Fibroblast of peridontal ligament (primary cell): ENCODE data around the gene ZBTB7A.
A peak's percentile ranks its signal among the peaks of the same experiment; 100 is the strongest.
"Not testable (repeated sequence)": the region's sequence is repeated elsewhere in the genome, so short reads cannot be mapped to it uniquely, and the experiment has no call there.

Experiments
- DNase-seq: peaks from one replicate; pipeline ENCODE4 v3.0.0-alpha.2; 2010; ENCODE audit errors: extremely low read depth

Gene ZBTB7A

GRCh38 chr19:4016486-4016885 lies 50.2 kb downstream of the ZBTB7A start:
- DNase-seq: no peak

GRCh38 chr19:4015705-4016402 lies 50.8 kb downstream of the ZBTB7A start:
- DNase-seq: no peak

- no peak for DNase-seq
Observed at GRCh38 chr19:4014541-4015491, 51.9 kb downstream of the ZBTB7A start.

- no peak for DNase-seq
Observed at GRCh38 chr19:4013886-4014540, 52.7 kb downstream of the ZBTB7A start.

DNA sequence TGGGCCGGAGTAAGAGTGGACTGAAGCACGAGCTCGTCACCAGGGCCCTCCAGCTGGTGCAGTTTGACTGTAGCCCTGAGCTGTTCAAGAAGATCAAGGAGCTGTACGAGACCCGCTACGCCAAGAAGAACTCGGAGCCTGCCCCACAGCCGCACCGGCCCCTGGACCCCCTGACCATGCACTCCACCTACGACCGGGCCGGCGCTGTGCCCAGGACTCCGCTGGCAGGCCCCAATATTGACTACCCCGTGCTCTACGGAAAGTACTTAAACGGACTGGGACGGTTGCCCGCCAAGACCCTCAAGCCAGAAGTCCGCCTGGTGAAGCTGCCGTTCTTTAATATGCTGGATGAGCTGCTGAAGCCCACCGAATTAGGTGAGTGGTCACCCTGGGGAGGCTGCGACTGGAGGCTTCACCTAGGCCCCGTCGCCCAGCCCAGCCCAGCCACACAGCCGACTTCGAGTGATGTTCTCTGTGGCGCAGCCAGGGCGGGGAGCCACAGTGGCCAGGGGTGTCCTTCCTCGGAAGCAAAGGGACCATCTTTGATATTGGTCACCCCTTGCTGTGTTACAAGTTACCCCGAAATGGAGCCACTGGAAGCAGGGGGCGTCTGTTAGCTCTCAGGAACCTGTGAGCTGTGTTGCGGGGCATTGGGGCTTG lies 53.6 kb downstream of the ZBTB7A start:
- DNase-seq: no peak

DNA sequence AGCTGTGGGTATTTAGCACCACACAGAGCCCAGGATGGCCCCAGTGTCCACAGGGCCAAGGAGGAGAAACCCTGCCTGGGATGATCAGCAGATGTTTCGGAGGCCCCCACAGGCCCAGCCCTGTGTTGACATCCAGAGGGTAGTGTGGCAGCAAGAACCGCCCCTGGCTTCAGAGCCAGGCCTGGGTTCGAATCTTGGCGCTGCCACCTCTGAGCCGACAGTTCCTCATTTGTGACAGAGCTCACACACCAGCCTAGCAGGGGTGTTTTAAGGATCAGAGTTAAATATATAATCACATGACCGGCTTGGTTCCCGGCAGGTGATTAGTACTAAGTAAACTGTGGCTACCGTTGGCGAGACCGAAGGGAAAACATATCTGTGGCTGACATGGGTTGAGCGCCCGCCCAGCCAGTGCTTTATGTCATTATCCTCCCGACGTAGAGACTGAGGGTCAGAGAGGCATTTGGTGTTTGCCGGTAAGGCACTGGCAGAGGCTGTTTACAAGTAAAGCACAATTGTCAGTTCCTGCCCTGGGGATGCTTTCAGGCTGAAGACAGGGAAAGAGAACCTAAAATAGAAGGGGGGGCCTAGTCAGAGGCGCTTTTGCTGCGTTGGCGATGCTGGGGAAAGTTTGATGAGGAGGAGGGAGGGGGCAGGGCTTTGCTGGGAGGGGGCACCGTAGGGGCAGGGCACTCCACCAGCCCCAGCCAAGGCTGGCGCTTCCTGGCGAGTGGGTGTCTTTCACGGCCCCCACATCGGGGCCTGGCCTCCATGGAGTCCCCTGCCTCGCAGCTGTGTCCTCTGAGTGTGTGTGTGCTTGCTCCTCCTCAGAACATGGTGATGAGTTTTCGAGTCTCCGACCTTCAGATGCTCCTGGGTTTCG lies 54.4 kb downstream of the ZBTB7A start:
- no peak for DNase-seq

DNA sequence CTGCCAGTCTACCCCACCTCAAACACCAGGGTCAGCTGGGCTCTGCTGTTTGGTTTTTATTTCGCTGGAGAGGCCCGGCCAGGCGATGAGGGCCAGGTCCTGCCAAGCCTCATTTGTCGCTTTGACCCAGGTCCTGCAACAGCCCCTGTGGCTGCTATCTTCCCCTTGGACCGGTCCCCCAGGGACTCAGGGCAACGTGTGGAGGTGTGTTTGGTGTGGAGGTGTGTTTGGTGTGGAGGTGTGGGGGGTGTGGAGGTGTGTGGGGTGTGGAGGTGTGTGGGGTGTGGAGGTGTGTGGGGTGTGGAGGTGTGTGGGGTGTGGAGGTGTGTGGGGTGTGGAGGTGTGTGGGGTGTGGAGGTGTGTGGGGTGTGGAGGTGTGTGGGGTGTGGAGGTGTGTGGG lies 55.3 kb downstream of the ZBTB7A start:
- DNase-seq: not testable (repeated sequence)

- no peak for DNase-seq
Observed at GRCh38 chr19:4010808-4011110, 55.9 kb downstream of the ZBTB7A start.

- no peak for DNase-seq
Observed at GRCh38 chr19:4009990-4010807, 56.5 kb downstream of the ZBTB7A start.

- DNase-seq: no peak
Observed at GRCh38 chr19:4007836-4008539, 58.7 kb downstream of the ZBTB7A start.

GRCh38 chr19:4007021-4007835 lies 59.5 kb downstream of the ZBTB7A start, which contains the start of gene PIAS4:
Gene PIAS4, plus strand, starts transcription at chr19:4007736. Its CDS starts 25 bp downstream, at chr19:4007761.
- peak; percentile 82 for DNase-seq

DNA sequence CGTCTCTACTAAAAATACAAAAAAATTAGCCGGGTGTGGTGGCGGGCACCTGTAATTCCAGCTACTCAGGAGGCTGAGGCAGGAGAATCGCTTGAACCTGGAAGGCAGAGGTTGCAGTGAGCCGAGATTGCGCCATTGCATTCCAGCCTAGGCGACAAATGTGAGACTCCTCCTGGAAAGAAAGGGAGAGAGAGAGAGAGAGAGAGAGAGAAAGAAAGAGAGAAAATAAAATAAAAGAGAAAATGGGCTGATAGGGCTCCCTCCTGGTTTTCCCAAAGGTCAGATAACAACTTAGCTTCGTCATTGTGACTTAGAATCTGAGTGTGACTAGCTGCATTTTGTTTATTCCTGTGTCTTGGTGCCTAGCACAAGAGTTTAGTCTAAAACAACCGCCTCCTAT lies 61.3 kb downstream of the ZBTB7A start:
- not testable (repeated sequence) for DNase-seq

- DNase-seq: not testable (repeated sequence)
Observed at GRCh38 chr19:4000798-4001197, 65.9 kb downstream of the ZBTB7A start.

DNA sequence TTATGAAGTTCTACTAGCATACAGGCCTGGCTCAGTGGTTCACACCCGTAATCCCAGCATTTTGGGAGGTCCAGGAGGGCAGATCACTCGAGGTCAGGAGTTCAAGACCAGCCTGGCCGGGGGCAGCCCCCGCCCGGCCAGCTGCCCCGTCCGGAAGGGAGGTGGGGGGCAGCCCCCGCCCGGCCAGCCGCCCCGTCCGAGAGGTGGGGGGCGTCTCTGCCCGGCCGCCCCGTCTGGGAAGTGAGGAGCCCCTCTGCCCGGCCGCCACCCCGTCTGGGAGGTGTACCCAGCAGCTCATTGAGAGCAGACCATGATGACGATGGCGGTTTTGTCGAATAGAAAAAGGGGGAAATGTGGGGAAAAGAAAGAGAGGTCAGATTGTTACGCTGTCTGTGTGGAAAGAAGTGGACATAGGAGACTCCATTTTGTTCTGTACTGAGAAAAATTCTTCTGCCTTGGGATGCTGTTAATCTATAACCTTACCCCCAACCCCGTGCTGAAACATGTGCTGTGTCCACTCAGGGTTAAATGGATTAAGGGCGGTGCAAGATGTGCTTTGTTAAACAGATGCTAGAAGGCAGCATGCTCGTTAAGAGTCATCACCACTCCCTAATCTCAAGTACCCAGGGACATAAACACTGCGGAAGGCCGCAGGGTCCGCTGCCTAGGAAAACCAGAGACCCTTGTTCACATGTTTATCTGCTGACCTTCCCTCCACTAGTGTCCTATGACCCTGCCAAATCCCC lies 67.9 kb downstream of the ZBTB7A start:
- not testable (repeated sequence) for DNase-seq

DNA sequence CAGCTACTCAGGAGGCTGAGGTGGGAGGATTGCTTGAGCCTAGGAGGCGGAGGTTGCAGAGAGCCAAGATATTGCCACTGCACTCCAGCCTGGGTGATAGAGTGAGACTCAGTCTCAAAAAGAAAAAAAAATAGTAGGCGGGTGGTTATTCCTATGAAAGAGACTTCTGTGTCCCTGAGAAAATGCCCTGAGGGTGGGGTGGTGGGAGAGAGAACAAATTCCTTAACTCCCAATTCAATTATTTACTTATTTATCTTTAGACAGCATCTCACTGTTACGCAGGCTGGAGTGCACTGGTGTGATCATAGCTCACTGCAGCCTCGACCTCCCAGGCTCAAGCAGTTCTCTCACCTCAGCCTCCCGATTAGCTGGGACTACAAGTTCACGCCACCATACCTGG lies 71.1 kb downstream of the ZBTB7A start:
- no peak for DNase-seq
